Cardiac fibroblast (primary cell): ENCODE results near the gene SPACA1.

Source experiments
- DNase-seq, 2 donors: peaks; one replicate each; pipeline versions ENCODE4 v3.0.0 to v3.0.0-alpha.2; 2010; ENCODE audit warnings: low read depth in 2 of 2
- H3K4me3 ChIP-seq, 2 donors: replicated peaks in 1 of 2; 1 replicate in 1 of 2; 2 replicates in 1 of 2; pipeline ENCODE4 v1.5.1; 2011; ENCODE audit warnings: low read depth in 2 of 2, low read length in 2 of 2, mild to moderate bottlenecking in 2 of 2, moderate library complexity in 1 of 2
- TF ChIP-seq, protein P1 (sequence below): IDR thresholded peaks from one replicate; pipeline ENCODE4 v1.5.1; 2011; ENCODE audit warnings: low read depth, mild to moderate bottlenecking, low read length, inconsistent platforms

SPACA1 gene

DNA sequence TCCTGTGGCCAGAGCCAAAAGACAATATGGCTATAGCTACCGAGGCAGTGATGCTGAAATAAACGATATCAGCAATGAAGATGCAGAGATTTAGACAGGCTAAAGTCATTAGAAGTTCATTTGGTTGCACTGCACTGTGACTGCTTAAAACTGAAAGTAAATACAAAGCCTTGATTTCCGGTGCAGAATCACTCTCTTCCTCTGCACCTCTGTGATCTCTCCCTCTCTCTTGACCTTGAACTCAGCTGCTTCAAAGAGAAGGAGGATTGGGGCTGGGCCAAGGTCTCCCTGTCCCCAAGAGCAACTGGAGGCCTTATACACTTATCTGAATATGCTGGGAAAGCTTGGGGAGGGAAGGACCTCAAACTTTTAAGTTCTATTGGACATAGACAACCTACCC, 34.6 kb upstream of the SPACA1 start:
- TF ChIP-seq, protein P1, sequence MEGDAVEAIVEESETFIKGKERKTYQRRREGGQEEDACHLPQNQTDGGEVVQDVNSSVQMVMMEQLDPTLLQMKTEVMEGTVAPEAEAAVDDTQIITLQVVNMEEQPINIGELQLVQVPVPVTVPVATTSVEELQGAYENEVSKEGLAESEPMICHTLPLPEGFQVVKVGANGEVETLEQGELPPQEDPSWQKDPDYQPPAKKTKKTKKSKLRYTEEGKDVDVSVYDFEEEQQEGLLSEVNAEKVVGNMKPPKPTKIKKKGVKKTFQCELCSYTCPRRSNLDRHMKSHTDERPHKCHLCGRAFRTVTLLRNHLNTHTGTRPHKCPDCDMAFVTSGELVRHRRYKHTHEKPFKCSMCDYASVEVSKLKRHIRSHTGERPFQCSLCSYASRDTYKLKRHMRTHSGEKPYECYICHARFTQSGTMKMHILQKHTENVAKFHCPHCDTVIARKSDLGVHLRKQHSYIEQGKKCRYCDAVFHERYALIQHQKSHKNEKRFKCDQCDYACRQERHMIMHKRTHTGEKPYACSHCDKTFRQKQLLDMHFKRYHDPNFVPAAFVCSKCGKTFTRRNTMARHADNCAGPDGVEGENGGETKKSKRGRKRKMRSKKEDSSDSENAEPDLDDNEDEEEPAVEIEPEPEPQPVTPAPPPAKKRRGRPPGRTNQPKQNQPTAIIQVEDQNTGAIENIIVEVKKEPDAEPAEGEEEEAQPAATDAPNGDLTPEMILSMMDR: no peak
- no peak for DNase-seq
- H3K4me3 ChIP-seq: no peak overlapping the region

DNA sequence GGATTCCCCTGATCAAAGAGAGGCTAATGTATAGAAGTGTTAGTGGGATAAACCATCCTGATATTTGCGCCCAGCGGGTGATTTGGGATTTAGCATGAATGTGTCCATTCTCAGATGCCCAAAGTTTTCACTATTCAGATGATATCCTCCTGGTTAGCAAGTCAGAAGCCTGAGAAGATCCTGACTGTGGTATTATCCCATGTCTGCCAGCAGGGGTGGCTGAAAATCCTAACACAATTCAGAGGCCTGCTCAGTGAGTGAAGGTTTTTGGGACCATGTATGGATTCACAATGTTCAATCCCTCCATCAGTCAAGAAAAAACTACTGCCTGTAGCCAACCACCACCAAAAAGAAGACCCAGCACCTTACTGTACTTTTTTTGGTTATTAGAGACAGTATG, 34.1 kb upstream of the SPACA1 start:
- H3K4me3 ChIP-seq: no peak overlapping the region
- TF ChIP-seq, protein P1: peak; percentile 33
- peak in 1 of 2 donors; percentile 8 for DNase-seq

DNA sequence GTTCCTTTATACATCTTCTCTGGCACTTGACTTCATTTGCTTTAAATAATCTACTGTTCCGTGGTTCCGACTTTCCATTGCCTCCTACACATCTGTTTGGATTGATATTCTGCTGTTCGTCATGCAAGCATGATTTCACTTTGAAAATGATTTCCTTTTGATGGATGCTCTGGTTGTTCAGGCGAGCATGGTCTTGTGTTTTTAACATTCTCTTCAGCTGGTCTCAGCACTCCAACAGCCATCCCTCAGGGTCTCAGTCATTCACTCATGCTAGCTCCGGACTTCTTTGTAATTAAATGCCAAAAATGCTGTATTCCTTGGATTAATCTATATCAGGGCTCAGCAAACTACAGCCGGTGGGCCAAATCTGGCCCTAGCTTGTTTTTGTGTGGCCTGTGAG, 27.2 kb upstream of the SPACA1 start:
- TF ChIP-seq, protein P1: no peak
- no peak for DNase-seq
- H3K4me3 ChIP-seq: no peak overlapping the region

DNA sequence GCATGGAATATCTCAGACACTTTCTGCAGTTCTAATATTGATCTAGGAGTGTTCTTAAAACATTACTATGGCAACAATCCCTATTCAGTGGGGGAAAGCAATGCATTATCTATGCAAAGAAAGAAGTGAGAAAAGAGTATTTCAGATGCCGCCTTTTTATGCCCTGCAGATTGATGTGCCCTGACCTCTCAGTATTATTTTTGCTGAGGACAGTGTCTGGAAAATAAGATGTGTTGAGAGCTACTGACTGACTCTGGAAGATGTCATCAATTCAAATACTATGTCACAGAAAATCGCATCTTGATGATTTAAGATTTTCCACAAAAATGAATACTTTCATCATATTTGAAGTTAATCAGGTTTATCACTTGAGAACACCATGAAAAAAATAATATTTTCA, 22.9 kb upstream of the SPACA1 start:
- TF ChIP-seq, protein P1: no peak
- DNase-seq: no peak
- no peak overlapping the region for H3K4me3 ChIP-seq

DNA sequence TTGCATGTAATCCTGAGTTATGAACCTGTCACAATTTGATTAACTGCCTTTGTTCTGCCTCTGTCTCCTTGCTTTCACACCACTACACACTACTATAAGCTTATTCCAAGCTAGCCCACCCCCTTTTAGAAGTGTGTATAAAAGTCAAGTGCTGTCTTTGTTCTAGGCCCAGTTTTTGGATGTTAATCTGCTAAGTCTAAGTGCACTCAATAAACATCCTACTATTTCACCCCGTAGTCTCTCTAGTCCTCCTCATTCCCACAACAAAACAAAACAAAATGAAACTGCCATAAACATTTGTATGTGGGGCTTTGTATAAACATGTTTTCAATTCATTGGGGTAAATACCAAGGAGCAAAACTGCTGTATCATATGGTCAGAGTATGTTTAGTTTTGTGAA, 16.1 kb upstream of the SPACA1 start:
- TF ChIP-seq, protein P1: no peak
- DNase-seq: no peak
- H3K4me3 ChIP-seq: no peak overlapping the region

DNA sequence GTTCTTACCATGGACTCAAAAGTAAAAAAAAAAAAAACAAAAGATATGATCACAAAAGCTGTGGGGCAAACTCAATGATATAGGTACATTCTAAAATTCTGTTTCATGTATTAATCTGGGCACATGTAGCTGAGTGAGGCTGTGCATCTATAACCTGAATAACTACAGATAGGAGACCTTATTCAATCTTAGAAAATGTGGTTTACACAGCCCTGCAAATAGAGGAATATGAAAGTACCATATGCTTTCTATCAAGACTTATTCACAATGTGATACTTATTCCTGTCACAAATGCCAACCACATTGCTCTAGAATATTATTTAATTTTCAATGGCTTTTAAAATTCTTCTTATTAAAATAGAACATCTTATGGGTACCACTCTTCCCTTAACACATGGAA, 3.1 kb upstream of the SPACA1 start:
- no peak for DNase-seq
- TF ChIP-seq, protein P1: no peak
- no peak overlapping the region for H3K4me3 ChIP-seq

DNA sequence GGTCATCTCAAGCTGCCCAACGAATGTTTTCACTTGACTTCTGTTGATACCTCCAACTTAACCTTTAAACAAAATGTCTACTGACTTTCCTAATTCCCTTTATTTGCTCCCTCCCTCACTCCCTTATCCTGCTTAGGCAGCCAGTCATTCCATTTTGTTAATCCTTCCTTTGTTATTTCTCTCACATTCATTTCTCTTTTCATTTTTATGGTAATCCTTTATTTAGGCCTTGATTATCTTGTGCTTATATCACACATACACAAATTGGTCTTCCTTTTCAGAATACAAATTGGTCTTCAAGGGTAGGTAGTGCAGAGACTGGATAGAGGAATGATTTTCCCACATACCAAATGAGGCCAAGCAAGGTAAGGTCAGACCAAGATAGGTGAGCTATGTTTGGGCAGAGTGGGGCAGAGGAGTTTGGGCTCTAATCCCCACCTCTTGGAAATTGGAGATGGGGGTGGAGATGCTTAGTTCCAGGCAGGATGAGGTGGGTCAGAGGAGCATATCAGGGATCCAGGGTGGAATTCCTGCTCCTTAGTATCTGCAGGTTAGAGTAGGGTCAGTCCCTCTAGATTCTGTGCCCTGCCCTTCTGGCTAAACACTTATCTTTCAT, 2.0 kb upstream of the SPACA1 start:
- TF ChIP-seq, protein P1: no peak
- H3K4me3 ChIP-seq: no peak overlapping the region

More for the DNA sequence above, 2.0 kb upstream of the SPACA1 start:
- DNase-seq: no peak
